HG03060 (cell line): ENCODE data around the gene GPR87.

Experiments used
- ATAC-seq: cut with Tn5 transposase; IDR thresholded peaks from one replicate; pipeline ENCODE4 v1.9.1; 2021; ENCODE audit warnings: low read depth, moderate number of reproducible peaks; ENCODE audit not compliant: unreplicated experiment

The GPR87 gene

GRCh38 chr3:151289445-151289844, 27.2 kb downstream of the GPR87 start:
- ATAC-seq = no peak

- ATAC-seq = no peak
These were observed 30.7 kb downstream of the GPR87 start for GRCh38 chr3:151285940-151286339.

GRCh38 chr3:151283907-151284461, 32.6 kb downstream of the GPR87 start:
- ATAC-seq = no peak

GRCh38 chr3:151283387-151283786, 33.2 kb downstream of the GPR87 start:
- no peak for ATAC-seq

GRCh38 chr3:151282921-151283320, 33.7 kb downstream of the GPR87 start:
- no peak for ATAC-seq

GRCh38 chr3:151281671-151282324, 34.8 kb downstream of the GPR87 start:
- no peak for ATAC-seq

GRCh38 chr3:151278230-151278629, 38.4 kb downstream of the GPR87 start, which contains the start of gene P2RY14:
Gene P2RY14, minus strand, starts transcription at chr3:151278542. Its CDS starts 64,226 bp downstream, at chr3:151214316.
- no peak for ATAC-seq

GRCh38 chr3:151276687-151277042, 40.0 kb downstream of the GPR87 start:
- no peak for ATAC-seq

GRCh38 chr3:151276038-151276686, 40.5 kb downstream of the GPR87 start:
- ATAC-seq = no peak

- ATAC-seq = no peak
These were observed 41.5 kb downstream of the GPR87 start for GRCh38 chr3:151275091-151275490.

GRCh38 chr3:151269631-151270030, 47.0 kb downstream of the GPR87 start:
- ATAC-seq = no peak

- ATAC-seq = peak; percentile 35
These were observed 48.1 kb downstream of the GPR87 start for GRCh38 chr3:151268267-151269235.

- ATAC-seq = no peak
These were observed 49.6 kb downstream of the GPR87 start for GRCh38 chr3:151267066-151267465.

GRCh38 chr3:151265866-151266265, 50.8 kb downstream of the GPR87 start:
- peak; percentile 95 for ATAC-seq

- ATAC-seq = no peak
These were observed 51.5 kb downstream of the GPR87 start for GRCh38 chr3:151265166-151265565.

- no peak for ATAC-seq
These were observed 52.0 kb downstream of the GPR87 start for GRCh38 chr3:151264605-151265004.

GRCh38 chr3:151262871-151263525, 53.6 kb downstream of the GPR87 start:
- ATAC-seq = no peak

GRCh38 chr3:151259664-151260063, 57.0 kb downstream of the GPR87 start:
- no peak for ATAC-seq

GRCh38 chr3:151256749-151257148, 59.9 kb downstream of the GPR87 start:
- ATAC-seq = no peak

- no peak for ATAC-seq
These were observed 67.8 kb downstream of the GPR87 start for GRCh38 chr3:151248772-151249337.
